Parathyroid adenoma (tissue), 2 donors: Measurements from ENCODE around the gene TMEM53.
A peak's percentile ranks its signal among the peaks of the same experiment; 100 is the strongest.

Experiments used
- H2AFZ ChIP-seq: fragments of 300-600 bp; sonication (generic); one replicate; pipeline ENCODE4 v1.7.0; 2017; ENCODE audit warnings: antibody characterized with exemption, mild to moderate bottlenecking
- H3K27ac ChIP-seq: fragments of 300-600 bp; sonication (generic); one replicate; pipeline ENCODE4 v1.7.0; 2017
- H3K27me3 ChIP-seq: fragments of 300-600 bp; sonication (generic); one replicate; pipeline ENCODE4 v1.7.0; 2017; ENCODE audit warnings: low read length; ENCODE audit not compliant: control insufficient read depth, insufficient read depth
- H3K36me3 ChIP-seq: fragments of 300-600 bp; sonication (generic); one replicate; pipeline ENCODE4 v1.7.0; 2017; ENCODE audit warnings: low read length; ENCODE audit not compliant: control insufficient read depth, insufficient read depth
- H3K4me1 ChIP-seq: fragments of 300-600 bp; sonication (generic); one replicate; pipeline ENCODE4 v1.7.0; 2017; ENCODE audit warnings: control low read depth
- H3K4me2 ChIP-seq: fragments of 300-600 bp; sonication (generic); one replicate; pipeline ENCODE4 v1.7.0; 2017; ENCODE audit warnings: low read length
- H3K4me3 ChIP-seq: fragments of 300-600 bp; sonication (generic); one replicate; pipeline ENCODE4 v1.7.0; 2017; ENCODE audit warnings: low read depth, low read length
- H3K79me2 ChIP-seq: fragments of 300-600 bp; sonication (generic); one replicate; pipeline ENCODE4 v1.7.0; 2017; ENCODE audit warnings: control low read depth
- H3K9ac ChIP-seq: fragments of 300-600 bp; sonication (generic); one replicate; pipeline ENCODE4 v1.7.0; 2017; ENCODE audit warnings: mild to moderate bottlenecking
- H3K9me3 ChIP-seq: fragments of 300-600 bp; sonication (generic); one replicate; pipeline ENCODE4 v1.7.0; 2017; ENCODE audit warnings: low read length; ENCODE audit not compliant: control insufficient read depth
- TF ChIP-seq, protein P1 (sequence below): fragments of 300-600 bp; sonication (generic); IDR thresholded peaks from one replicate; pipeline ENCODE4 v1.7.0; 2017; ENCODE audit warnings: antibody characterized with exemption, mild to moderate bottlenecking
- donor health status: primary hyperparathyroidism.

Gene TMEM53

DNA sequence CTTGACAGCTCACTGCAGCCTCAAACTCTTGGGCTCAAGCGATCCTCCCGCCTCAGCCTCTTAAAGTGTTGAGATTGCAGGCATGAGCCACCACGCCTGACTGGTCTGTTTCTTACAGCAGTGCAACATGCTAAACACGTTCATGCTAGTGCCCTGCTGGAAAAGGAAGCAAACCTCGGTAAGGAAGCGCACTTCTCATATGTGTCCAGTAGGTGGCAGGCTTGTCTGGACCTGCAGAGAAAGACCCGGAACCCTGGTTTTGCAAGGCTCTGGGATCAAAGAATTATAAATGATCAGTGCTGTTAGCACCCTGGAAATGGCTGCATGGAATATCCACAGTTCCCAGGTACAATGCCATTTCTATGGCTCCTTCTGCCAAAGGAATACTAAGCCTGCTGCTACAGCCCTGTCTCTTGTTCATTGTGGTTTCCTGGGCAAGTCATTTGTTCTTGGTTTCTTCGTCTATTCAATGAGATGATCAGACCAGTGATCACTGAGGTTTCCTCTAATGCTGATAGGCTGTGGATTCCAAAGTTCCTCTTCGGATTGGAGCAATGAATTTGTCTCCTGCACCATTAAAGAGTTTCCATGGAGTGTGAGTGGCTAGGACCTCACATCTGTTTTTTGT, 40.8 kb upstream of the TMEM53 start:
- H3K27me3 ChIP-seq, result no peaks in the 10 kb centered on the region
- H3K4me3 ChIP-seq, result no peak overlapping the region
- H3K79me2 ChIP-seq, result no peaks in the 10 kb centered on the region
- no peak overlapping the region for H3K9ac ChIP-seq
- no peaks in the 10 kb centered on the region for H3K4me1 ChIP-seq
- no peak overlapping the region for H3K4me2 ChIP-seq
- no peak overlapping the region for H3K27ac ChIP-seq
- TF ChIP-seq, protein P1, sequence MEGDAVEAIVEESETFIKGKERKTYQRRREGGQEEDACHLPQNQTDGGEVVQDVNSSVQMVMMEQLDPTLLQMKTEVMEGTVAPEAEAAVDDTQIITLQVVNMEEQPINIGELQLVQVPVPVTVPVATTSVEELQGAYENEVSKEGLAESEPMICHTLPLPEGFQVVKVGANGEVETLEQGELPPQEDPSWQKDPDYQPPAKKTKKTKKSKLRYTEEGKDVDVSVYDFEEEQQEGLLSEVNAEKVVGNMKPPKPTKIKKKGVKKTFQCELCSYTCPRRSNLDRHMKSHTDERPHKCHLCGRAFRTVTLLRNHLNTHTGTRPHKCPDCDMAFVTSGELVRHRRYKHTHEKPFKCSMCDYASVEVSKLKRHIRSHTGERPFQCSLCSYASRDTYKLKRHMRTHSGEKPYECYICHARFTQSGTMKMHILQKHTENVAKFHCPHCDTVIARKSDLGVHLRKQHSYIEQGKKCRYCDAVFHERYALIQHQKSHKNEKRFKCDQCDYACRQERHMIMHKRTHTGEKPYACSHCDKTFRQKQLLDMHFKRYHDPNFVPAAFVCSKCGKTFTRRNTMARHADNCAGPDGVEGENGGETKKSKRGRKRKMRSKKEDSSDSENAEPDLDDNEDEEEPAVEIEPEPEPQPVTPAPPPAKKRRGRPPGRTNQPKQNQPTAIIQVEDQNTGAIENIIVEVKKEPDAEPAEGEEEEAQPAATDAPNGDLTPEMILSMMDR, result peak; percentile 77
- H3K9me3 ChIP-seq, result no peaks in the 10 kb centered on the region
- H3K36me3 ChIP-seq, result no peaks in the 10 kb centered on the region
- no peak overlapping the region for H2AFZ ChIP-seq

DNA sequence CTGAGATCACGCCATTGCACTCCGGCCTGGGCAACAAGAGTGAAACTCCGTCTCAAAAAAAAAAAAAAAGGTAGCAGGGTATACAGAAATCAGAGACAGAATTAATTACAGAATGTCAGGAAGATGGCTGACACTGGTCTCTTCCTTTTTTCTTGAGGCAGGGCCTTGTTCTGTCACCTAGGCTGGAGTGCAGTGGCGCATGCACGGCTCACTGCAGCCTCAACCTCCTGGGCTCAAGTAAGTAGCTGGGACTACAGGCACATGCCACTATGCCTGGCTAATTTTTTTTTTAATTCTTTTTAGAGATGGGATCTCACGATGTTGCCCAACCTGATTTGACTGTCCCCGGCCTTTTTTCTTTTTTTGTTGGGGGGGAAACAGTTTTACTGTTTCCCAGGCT, 40.3 kb upstream of the TMEM53 start:
- H3K4me1 ChIP-seq, result no peaks in the 10 kb centered on the region
- H3K9me3 ChIP-seq, result no peaks in the 10 kb centered on the region
- no peak overlapping the region for H3K4me2 ChIP-seq
- no peak overlapping the region for H3K9ac ChIP-seq
- H3K4me3 ChIP-seq, result no peak overlapping the region
- no peaks in the 10 kb centered on the region for H3K36me3 ChIP-seq
- H3K27ac ChIP-seq, result no peak overlapping the region
- H3K27me3 ChIP-seq, result no peaks in the 10 kb centered on the region
- H2AFZ ChIP-seq, result no peak overlapping the region
- TF ChIP-seq, protein P1, result no peak
- no peaks in the 10 kb centered on the region for H3K79me2 ChIP-seq

DNA sequence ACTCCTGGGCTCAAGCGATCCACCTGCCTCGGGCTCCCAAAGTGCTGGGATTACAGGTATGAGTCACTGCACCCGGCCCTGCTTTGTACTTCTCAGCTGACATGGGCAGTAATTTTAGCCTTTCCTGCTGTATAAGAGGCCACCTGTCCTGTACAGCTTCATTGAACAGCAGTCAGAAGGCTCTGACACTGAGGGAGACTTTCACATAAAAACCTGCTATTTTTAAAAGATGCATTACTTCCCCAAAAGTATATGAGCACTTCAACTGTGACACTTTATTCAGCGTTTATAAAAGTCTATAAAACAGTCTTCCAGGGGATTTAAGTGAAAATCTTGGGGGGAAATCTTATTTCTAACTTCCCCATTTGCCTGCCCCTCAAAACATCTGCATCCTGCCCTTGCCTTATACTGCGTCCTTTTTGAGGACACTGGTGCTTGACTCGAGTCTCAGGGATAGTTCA, 39.1 kb upstream of the TMEM53 start:
- Histone ChIP-seq H3K4me1 (no peaks in the 10 kb centered on the region), H3K9ac (no peak overlapping the region)

DNA sequence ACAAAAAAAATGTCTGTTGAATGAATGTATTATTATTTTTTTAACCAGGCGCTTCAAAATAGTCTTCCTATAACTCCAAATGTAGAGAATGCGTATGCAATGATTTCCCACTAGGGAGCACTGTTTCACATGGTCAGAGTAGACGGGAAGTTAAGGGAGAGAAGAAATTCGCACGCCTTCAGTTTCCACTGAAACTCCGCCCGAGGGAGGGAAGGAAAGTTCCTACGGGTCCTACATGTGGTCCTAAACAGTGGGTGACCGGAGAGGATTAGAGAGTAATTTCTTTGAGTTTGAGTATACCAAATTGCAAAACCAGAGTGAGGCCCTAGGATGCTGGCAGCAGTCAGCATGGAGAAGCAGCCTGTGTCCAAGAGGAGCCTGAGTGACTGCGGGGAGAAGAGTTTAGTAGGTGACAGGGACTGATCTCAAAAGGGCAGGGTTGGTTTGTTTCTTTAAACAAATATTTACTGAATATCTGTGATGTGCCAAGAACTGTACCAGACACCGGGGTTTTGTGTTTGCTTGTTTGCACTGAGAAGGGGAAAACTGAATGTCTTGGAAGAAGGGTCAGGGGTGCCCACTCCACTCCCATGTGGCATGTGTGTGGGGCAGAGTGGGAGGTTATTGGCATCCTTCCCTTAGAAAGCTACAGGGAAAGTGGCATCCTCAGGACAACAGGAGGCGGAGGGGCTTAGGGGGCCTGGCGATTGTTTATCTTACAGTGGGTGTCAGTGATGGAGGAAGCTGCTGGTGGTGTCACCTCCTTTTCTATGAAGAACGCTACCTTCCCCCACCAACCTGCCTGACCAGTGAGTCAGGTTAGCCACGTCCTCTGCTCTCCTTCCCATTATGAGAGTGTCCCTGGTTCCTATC, 33.9 kb upstream of the TMEM53 start:
- Histone ChIP-seq H3K4me3 (no peak overlapping the region), H3K27ac (no peak overlapping the region), H3K4me1 (no peaks in the 10 kb centered on the region), H3K36me3 (no peaks in the 10 kb centered on the region), H3K9ac (no peak overlapping the region), H3K27me3 (no peaks in the 10 kb centered on the region), H3K79me2 (no peaks in the 10 kb centered on the region), H2AFZ (peak overlapping the region; percentile 1), H3K9me3 (no peaks in the 10 kb centered on the region), H3K4me2 (no peak overlapping the region)
- TF ChIP-seq, protein P1, result peak; percentile 33

More for the DNA sequence above, 39.1 kb upstream of the TMEM53 start:
- no peak overlapping the region for H2AFZ ChIP-seq
- TF ChIP-seq, protein P1, result no peak
- no peak overlapping the region for H3K4me3 ChIP-seq
- no peaks in the 10 kb centered on the region for H3K9me3 ChIP-seq
- no peak overlapping the region for H3K4me2 ChIP-seq
- H3K36me3 ChIP-seq, result no peaks in the 10 kb centered on the region
- H3K79me2 ChIP-seq, result no peaks in the 10 kb centered on the region
- no peak overlapping the region for H3K27ac ChIP-seq
- H3K27me3 ChIP-seq, result no peaks in the 10 kb centered on the region
